ENCODE measurements around the gene RHOF. TPM values are rescaled to one million over a fixed set of nuclear protein-coding genes. Genes with fewer than 3 reads are reported as not detected.

Gene RHOF
- total RNA-seq, 4 donors from 2014 or later, result 3.2 to 20.4 (median 6.2) TPM

DNA sequence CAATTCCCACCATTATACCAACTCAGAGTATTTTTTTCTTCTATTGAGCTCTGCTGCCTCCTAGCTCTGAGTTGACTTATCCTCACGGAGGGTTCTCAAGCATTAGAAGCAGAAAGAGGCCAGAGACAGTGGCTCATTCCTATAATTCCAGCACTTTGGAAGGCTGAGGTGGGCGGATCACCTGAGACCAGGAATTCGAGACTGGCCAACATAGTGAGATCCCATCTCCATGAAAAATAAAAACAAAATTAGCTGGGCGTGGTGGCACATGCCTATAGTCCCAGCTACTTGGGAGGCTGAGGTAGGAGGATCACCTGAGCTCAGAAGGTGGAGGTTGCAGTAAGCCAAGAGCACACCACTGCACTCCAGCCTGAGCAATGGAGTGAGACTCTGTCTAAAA, 44.2 kb upstream of the RHOF start:
- Histone ChIP-seq H3K4me1 (peaks cover 0 to 16% (median 6%) of the 10 kb centered on the region in 3 donors), H3K4me3 (no peak overlapping the region), H3K9me3 (no peaks in the 10 kb centered on the region), H3K27me3 (no peaks in the 10 kb centered on the region), H3K27ac (no peak overlapping the region), H3K36me3 (peaks cover 0 to 4% (median 0%) of the 10 kb centered on the region in 3 donors)
- 59 to 68% methylated on average over 4 of the region's 4 CpGs for WGBS, 2 donors
- TF ChIP-seq, protein P1, sequence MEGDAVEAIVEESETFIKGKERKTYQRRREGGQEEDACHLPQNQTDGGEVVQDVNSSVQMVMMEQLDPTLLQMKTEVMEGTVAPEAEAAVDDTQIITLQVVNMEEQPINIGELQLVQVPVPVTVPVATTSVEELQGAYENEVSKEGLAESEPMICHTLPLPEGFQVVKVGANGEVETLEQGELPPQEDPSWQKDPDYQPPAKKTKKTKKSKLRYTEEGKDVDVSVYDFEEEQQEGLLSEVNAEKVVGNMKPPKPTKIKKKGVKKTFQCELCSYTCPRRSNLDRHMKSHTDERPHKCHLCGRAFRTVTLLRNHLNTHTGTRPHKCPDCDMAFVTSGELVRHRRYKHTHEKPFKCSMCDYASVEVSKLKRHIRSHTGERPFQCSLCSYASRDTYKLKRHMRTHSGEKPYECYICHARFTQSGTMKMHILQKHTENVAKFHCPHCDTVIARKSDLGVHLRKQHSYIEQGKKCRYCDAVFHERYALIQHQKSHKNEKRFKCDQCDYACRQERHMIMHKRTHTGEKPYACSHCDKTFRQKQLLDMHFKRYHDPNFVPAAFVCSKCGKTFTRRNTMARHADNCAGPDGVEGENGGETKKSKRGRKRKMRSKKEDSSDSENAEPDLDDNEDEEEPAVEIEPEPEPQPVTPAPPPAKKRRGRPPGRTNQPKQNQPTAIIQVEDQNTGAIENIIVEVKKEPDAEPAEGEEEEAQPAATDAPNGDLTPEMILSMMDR (IDR thresholded peaks at IDR 0.05), result no peak
- no peak for TF ChIP-seq POLR2A (IDR thresholded peaks at IDR 0.05)
- DNase-seq, result no peak
- intact Hi-C loops (cut with DNase I), result no loop called here

DNA sequence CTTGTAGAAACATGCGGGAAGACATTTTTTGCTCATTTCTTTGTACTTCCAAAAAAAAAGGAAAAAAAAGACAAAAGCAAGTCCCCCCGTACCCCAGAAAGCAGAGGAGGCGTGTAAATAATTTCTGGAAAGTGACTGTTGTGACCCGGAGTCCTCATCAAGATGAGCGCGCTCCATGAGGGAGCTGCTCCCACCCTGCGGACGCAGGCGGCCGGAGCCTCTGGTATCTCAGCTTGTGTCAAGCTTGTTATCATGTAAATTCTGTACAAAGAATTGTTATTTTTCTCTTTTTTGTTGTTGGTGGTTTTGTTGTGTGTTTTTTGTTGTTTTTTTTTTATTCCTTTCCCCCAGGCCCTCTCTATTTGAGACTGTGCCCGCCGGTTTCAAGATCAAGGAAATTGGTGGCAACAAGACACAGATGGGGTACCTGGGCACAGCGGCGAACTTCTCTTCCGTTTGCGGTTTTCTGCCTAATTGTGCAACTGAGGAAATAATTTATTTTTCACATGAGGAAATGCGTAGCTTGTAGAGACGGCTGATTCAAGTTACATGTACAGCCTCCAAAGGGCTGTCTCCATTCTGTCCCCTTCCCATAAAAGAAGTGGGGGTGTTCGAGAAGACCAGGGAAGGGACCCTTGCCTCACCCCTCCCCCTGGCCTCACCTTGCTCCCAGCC, 38.2 kb upstream of the RHOF start:
- H3K4me1 ChIP-seq, result no peaks in the 10 kb centered on the region
- H3K36me3 ChIP-seq, result peaks cover 36 to 64% (median 46%) of the 10 kb centered on the region in 3 donors
- no peaks in the 10 kb centered on the region for H3K9me3 ChIP-seq
- TF ChIP-seq, protein P1 (IDR thresholded peaks at IDR 0.05), result no peak
- TF ChIP-seq POLR2A (IDR thresholded peaks at IDR 0.05), result no peak
- H3K27ac ChIP-seq, result no peak overlapping the region
- intact Hi-C loops (cut with DNase I), result no loop called here
- WGBS, 2 donors, result 90 to 94% methylated on average over 19 of the region's 19 CpGs
- DNase-seq, result no peak
- H3K4me3 ChIP-seq, result no peak overlapping the region
- no peaks in the 10 kb centered on the region for H3K27me3 ChIP-seq

DNA sequence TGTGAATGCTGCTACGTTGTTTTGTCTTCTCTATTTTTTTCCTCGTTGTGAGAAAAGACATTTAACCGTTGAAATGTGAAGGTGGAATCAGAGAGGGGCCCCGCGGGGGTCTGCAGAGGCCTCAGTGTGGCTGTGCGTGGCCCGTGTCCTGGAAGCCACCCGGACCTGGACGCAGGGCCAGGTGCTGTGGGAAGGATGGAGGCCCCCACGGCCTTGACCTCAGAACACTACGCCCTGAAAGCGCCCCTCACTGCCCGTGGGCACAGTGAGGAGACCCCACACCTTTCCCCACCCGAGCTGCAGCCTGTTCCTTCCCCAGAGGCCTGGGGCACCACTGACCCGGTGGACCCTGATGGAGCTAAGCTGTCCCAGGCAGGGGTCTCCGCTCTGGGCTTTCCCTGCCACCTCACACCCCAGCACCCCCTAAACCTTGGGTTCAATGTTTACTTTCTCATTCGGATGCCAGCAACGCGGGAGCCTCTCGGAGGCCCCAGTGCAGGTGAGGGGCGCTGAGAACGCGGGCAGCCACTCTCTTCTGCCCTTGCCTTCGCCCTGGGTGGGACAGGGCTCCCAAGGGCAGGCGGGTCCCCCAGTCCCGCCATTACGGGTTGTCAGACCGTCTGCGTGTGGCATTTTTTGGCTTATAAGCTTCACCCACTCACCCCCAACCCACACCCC, 37.2 kb upstream of the RHOF start:
- H3K27ac ChIP-seq, result no peak overlapping the region
- TF ChIP-seq POLR2A (IDR thresholded peaks at IDR 0.05), result no peak
- TF ChIP-seq, protein P1 (IDR thresholded peaks at IDR 0.05), result no peak
- intact Hi-C loops (cut with DNase I), result no loop called here
- no peaks in the 10 kb centered on the region for H3K9me3 ChIP-seq
- no peak overlapping the region for H3K4me3 ChIP-seq
- peaks cover 36 to 74% (median 49%) of the 10 kb centered on the region in 3 donors for H3K36me3 ChIP-seq
- WGBS, 2 donors, result 76 to 90% methylated on average over 12 to 15 of the region's 29 CpGs
- no peaks in the 10 kb centered on the region for H3K27me3 ChIP-seq
- DNase-seq, result no peak
- no peaks in the 10 kb centered on the region for H3K4me1 ChIP-seq

DNA sequence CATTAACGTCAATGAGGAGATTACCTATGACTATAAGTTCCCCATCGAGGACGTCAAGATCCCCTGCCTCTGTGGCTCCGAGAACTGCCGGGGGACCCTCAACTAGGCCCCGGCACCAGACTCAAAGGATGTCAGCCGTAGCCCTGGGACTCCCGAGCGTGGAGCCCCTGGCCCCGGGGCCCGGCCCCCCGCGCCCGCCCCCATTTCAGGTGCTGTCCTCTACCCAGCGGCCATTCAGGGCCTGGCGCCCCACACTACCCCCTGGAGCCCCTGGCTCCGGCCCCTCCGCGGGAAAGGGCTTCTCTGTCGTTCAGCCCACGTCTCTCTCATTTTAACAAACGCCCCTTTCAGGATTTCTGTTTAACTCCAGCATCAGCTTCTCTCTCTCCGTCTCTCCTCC, 36.6 kb upstream of the RHOF start:
- intact Hi-C loops (cut with DNase I), result no loop called here
- 88 to 94% methylated on average over 12 to 19 of the region's 23 CpGs for WGBS, 2 donors
- Histone ChIP-seq H3K9me3 (no peaks in the 10 kb centered on the region), H3K36me3 (peaks cover 36 to 80% (median 49%) of the 10 kb centered on the region in 3 donors), H3K27me3 (no peaks in the 10 kb centered on the region), H3K4me1 (no peaks in the 10 kb centered on the region), H3K4me3 (no peak overlapping the region), H3K27ac (no peak overlapping the region)
- DNase-seq, result no peak
- no peak for TF ChIP-seq POLR2A (IDR thresholded peaks at IDR 0.05)
- TF ChIP-seq, protein P1 (IDR thresholded peaks at IDR 0.05), result no peak

DNA sequence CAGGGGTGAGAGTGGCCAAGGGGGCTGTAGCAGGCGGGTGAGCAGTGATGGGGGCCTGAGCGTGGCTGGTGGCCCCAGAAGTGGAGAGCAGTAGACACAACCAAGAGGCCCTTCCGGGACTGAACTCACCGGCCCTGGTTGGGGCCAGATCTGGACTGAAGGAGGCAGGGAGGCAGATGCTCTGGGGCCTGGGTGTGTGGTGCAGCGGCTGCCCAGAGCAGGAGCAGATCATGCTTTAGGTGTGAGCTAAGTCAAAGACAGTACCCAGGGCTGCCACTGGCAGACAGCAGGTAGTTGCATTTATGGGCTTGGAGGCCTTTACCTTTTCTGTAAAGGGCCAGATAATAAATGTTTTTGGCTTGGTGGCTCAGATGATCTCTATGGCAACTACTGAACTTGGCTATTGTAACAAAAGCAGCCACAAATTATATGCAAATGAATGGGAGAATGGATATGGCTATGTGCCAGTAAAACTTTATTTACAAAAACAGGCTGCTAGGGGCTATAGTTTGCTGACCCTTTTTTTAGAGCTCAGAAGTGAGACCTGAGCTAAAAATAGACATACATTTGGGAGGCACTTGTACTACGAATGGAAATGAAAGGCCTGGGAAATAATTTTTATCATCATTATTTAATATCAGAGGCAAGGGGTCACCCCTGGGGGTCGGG, 35.9 kb upstream of the RHOF start:
- intact Hi-C loops (cut with DNase I), result no loop called here

More for the DNA sequence above, 35.9 kb upstream of the RHOF start:
- Histone ChIP-seq H3K36me3 (peaks cover 36 to 87% (median 49%) of the 10 kb centered on the region in 3 donors), H3K9me3 (no peaks in the 10 kb centered on the region), H3K27ac (no peak overlapping the region), H3K4me3 (no peak overlapping the region), H3K27me3 (no peaks in the 10 kb centered on the region), H3K4me1 (no peaks in the 10 kb centered on the region)
- 77 to 89% methylated on average over 4 to 7 of the region's 7 CpGs for WGBS, 2 donors
- DNase-seq, result no peak
- no peak for TF ChIP-seq POLR2A (IDR thresholded peaks at IDR 0.05)
- TF ChIP-seq, protein P1 (IDR thresholded peaks at IDR 0.05), result no peak

Measured in esophagus squamous epithelium (tissue), 5 donors.